Astrocyte of the spinal cord (primary cell): ENCODE data around the gene RBP5.
A peak's percentile ranks its signal among the peaks of the same experiment; 100 is the strongest.

ENCODE experiments used
- DNase-seq: peaks from one replicate; pipeline ENCODE4 v3.0.0; 2011; ENCODE audit warnings: low read depth, low spot score
- H3K4me3 ChIP-seq: 2 replicates; pipeline ENCODE4 v1.5.1; 2011; ENCODE audit warnings: low read depth, mild to moderate bottlenecking, low read length, moderate library complexity
- in situ Hi-C: cut with HindIII; loops from 2 replicates; pipeline ENCODE4 v1.10.0; 2017; ENCODE audit warnings: low sequenced_read_pairs
- TF ChIP-seq, protein P1 (sequence below): IDR thresholded peaks from 2 replicates; pipeline ENCODE4 v1.5.1; 2012; ENCODE audit warnings: low read depth, mild to moderate bottlenecking, low read length, inconsistent platforms

The RBP5 gene

GRCh38 chr12:7162691-7163114 lies 34.0 kb upstream of the RBP5 start:
- no peak for DNase-seq
- no peak overlapping the region for H3K4me3 ChIP-seq
- in situ Hi-C loops: no loop called here
- TF ChIP-seq, protein P1, sequence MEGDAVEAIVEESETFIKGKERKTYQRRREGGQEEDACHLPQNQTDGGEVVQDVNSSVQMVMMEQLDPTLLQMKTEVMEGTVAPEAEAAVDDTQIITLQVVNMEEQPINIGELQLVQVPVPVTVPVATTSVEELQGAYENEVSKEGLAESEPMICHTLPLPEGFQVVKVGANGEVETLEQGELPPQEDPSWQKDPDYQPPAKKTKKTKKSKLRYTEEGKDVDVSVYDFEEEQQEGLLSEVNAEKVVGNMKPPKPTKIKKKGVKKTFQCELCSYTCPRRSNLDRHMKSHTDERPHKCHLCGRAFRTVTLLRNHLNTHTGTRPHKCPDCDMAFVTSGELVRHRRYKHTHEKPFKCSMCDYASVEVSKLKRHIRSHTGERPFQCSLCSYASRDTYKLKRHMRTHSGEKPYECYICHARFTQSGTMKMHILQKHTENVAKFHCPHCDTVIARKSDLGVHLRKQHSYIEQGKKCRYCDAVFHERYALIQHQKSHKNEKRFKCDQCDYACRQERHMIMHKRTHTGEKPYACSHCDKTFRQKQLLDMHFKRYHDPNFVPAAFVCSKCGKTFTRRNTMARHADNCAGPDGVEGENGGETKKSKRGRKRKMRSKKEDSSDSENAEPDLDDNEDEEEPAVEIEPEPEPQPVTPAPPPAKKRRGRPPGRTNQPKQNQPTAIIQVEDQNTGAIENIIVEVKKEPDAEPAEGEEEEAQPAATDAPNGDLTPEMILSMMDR: peak; percentile 54

- no peak overlapping the region for H3K4me3 ChIP-seq
- DNase-seq: no peak
- in situ Hi-C loops: no loop called here
- TF ChIP-seq, protein P1: no peak
These were observed 33.1 kb upstream of the RBP5 start for GRCh38 chr12:7161811-7162210.

DNA sequence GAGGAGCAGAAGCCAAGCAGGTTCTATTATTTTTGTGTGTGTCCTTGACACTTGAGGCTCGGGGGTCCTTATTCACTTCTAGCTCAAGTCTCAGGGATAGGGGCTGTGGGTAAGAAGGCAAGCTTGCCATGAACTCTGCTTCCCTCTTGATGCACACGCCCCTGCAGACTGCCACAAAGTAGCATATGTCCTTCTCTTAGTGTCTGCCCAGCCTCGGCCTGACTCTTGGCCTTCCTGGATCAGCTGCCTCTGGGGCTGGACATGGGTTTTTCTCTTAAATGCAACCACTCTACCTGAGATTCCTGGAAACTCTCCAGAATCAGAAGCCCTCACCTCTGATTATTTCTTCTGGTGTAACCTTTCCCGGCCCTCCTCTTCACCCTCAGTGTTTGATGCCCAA lies 32.6 kb upstream of the RBP5 start:
- no peak overlapping the region for H3K4me3 ChIP-seq
- DNase-seq: no peak
- in situ Hi-C loops: no loop called here
- TF ChIP-seq, protein P1: no peak

GRCh38 chr12:7160183-7160582 lies 31.5 kb upstream of the RBP5 start:
- in situ Hi-C loops: no loop called here
- H3K4me3 ChIP-seq: no peak overlapping the region
- TF ChIP-seq, protein P1: no peak
- DNase-seq: no peak

- TF ChIP-seq, protein P1: no peak
- no peak overlapping the region for H3K4me3 ChIP-seq
- no peak for DNase-seq
- in situ Hi-C loops: no loop called here
These were observed 30.3 kb upstream of the RBP5 start for GRCh38 chr12:7158781-7159609.

DNA sequence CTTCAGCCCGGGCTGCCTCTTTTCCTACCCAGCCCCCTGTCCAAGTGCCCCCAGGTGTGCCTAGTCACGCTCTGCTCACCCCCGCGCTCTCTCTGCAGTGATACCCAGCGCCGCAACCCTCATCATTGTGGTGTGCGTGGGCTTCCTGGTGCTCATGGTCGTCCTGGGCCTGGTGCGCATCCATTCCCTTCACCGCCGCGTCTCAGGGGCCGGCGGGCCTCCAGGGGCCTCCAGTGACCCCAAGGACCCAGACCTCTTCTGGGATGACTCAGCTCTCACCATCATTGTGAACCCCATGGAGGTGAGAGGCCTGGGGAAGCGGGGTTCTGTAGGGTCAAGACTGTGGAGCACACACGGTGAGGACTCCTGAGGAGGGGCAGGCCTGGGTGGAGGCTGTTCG lies 28.7 kb upstream of the RBP5 start:
- no peak for DNase-seq
- H3K4me3 ChIP-seq: no peak overlapping the region
- TF ChIP-seq, protein P1: no peak
- in situ Hi-C loops: no loop called here
